Neural progenitor cell (in vitro differentiated cells): ENCODE data around the gene C2. TPM values are rescaled to one million over a fixed set of nuclear protein-coding genes. Genes with fewer than 3 reads are reported as not detected.

Experiments used
- DNase-seq: peaks from one replicate; pipeline ENCODE4 v3.0.0-alpha.2; 2016; ENCODE audit warnings: low spot score
- H2AFZ ChIP-seq: fragments of 200-600 bp; sonication (generic); replicated peaks from 2 replicates; pipeline ENCODE4 v1.6.1; 2016; ENCODE audit warnings: antibody characterized with exemption
- H3F3A ChIP-seq: fragments of 200-600 bp; sonication (generic); 2 replicates; pipeline ENCODE4 v1.6.1; 2016; ENCODE audit warnings: antibody characterized with exemption, low read depth
- H3K27ac ChIP-seq: fragments of 200-600 bp; sonication (generic); 2 replicates; pipeline ENCODE4 v1.5.1; 2016; ENCODE audit warnings: mild to moderate bottlenecking
- H3K27me3 ChIP-seq: fragments of 200-600 bp; sonication (generic); 2 replicates; pipeline ENCODE4 v1.6.1; 2016; ENCODE audit warnings: mild to moderate bottlenecking, moderate library complexity
- H3K36me3 ChIP-seq: fragments of 200-600 bp; sonication (generic); 2 replicates; pipeline ENCODE4 v1.5.1; 2016
- H3K4me1 ChIP-seq: fragments of 200-600 bp; sonication (generic); 2 replicates; pipeline ENCODE4 v1.6.1; 2016; ENCODE audit warnings: mixed run types
- H3K4me2 ChIP-seq: fragments of 200-600 bp; sonication (generic); 2 replicates; pipeline ENCODE4 v1.6.1; 2016
- H3K4me3 ChIP-seq: fragments of 200-600 bp; sonication (generic); 2 replicates; pipeline ENCODE4 v1.5.1; 2016
- H3K79me2 ChIP-seq: fragments of 200-600 bp; sonication (generic); 2 replicates; pipeline ENCODE4 v1.6.1; 2016; ENCODE audit warnings: low read depth
- H3K9ac ChIP-seq: fragments of 200-600 bp; sonication (generic); 2 replicates; pipeline ENCODE4 v1.6.1; 2016
- H3K9me3 ChIP-seq: fragments of 200-600 bp; sonication (generic); 2 replicates; pipeline ENCODE4 v1.5.1; 2016; ENCODE audit warnings: low read depth
- H4K20me1 ChIP-seq: fragments of 200-600 bp; sonication (generic); 2 replicates; pipeline ENCODE4 v1.6.1; 2016; ENCODE audit warnings: low read depth
- H3K27ac Mint-ChIP-seq: 3 replicates; pipeline ENCODE4 v1.8.0; 2021; ENCODE audit warnings: mixed read lengths
- H3K27me3 Mint-ChIP-seq: 2 replicates; pipeline ENCODE4 v1.8.0; 2022; ENCODE audit warnings: low read depth, mild to moderate bottlenecking, inconsistent platforms, moderate library complexity, mixed read lengths; ENCODE audit not compliant: insufficient read depth
- H3K36me3 Mint-ChIP-seq: 3 replicates; pipeline ENCODE4 v1.8.0; 2021; ENCODE audit warnings: mixed read lengths
- H3K4me1 Mint-ChIP-seq: 3 replicates; pipeline ENCODE4 v1.8.0; 2021; ENCODE audit warnings: mixed read lengths
- H3K4me3 Mint-ChIP-seq: 3 replicates; pipeline ENCODE4 v1.8.0; 2021; ENCODE audit warnings: mild to moderate bottlenecking, moderate library complexity, mixed read lengths
- H3K9me3 Mint-ChIP-seq: 3 replicates; pipeline ENCODE4 v1.8.0; 2020; ENCODE audit warnings: mixed read lengths
- EZH2 ChIP-seq: fragments of 200-600 bp; sonication (generic); IDR thresholded peaks from 2 replicates; pipeline ENCODE4 v1.6.1; 2017; ENCODE audit warnings: antibody characterized with exemption, mild to moderate bottlenecking, moderate library complexity
- EZH2phosphoT487 ChIP-seq: fragments of 200-600 bp; sonication (generic); IDR thresholded peaks from 2 replicates; pipeline ENCODE4 v1.6.1; 2017; ENCODE audit warnings: antibody characterized with exemption
- total RNA-seq: library from RNA; depleted of rRNA; stranded (reverse); fragments of >200 nt; gene quantifications from 2 replicates; pipeline ENCODE4 v1.2.3, GENCODE V29; 2015; ENCODE audit warnings: low replicate concordance
- TF ChIP-seq, protein P1 (sequence below): fragments of 200-600 bp; sonication (generic); IDR thresholded peaks from 2 replicates; pipeline ENCODE4 v1.5.1; 2017; ENCODE audit warnings: antibody characterized with exemption, mild to moderate bottlenecking

Gene C2
- total RNA-seq, 1 donor from 2014 or later: 1.1 TPM

DNA sequence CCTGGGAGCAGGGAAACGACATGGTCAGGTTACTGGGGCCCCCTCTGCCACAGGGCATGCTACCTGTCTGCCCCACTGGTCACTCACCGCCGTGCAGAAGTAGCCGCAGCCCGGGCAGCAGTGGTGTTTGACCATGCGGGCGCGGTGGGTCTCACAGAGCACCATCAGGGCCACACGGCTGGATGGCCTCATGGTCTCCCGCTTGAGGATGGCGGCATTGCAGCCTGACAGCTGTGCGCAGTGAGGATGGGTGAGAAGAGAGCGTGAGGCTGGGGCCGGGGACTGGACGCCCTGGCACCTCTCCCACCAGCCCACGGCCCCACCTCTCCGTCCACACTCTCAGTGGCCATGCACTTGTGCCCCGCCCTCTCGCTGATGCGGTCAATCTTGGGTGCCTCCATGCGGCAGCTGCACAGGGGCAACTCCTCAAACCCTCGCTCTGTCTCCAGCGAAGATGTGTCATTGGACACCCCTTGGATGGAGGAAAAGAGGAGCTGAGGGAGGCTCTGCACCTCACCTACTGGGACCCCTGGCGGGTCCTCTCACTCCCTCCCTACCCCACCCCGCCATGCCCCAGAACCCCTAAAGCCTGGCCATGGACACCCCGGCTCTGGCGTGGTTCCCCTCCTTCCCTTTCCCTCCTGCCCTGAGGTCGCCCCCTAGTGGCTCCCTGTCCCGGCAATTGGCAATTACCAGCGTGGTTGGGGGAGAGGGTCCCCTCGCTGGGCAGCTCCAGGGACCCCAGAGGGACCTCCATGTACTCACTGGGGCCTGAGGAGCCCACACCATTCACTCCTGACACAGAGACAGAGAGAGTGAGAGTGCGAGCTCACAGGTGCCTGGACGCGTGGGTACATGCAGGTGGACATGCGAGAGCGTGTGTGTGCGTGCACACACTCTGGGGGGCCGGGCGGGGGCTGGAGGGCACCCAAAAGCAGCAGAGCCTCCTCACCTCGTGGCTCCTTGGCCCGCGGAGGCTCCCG is 39.0 kb upstream of the C2 start:
- H3K27me3 Mint-ChIP-seq: peaks cover 2% of the 10 kb centered on the region
- peaks cover 5% of the 10 kb centered on the region for H4K20me1 ChIP-seq
- H3K27ac ChIP-seq: no peak overlapping the region
- H3K4me2 ChIP-seq: no peak overlapping the region
- H3K9me3 ChIP-seq: no peaks in the 10 kb centered on the region
- H3F3A ChIP-seq: peaks cover 7% of the 10 kb centered on the region
- H3K79me2 ChIP-seq: peaks cover 7% of the 10 kb centered on the region
- peak; percentile 66 for DNase-seq
- no peak overlapping the region for H3K4me3 Mint-ChIP-seq
- no peaks in the 10 kb centered on the region for H3K9me3 Mint-ChIP-seq
- peaks cover 2% of the 10 kb centered on the region for H3K4me1 Mint-ChIP-seq
- H3K4me1 ChIP-seq: no peaks in the 10 kb centered on the region
- H3K36me3 ChIP-seq: peaks cover 20% of the 10 kb centered on the region
- no peak overlapping the region for H3K27ac Mint-ChIP-seq
- H3K27me3 ChIP-seq: no peaks in the 10 kb centered on the region
- H3K36me3 Mint-ChIP-seq: peaks cover 42% of the 10 kb centered on the region
- TF ChIP-seq EZH2: no peak
- TF ChIP-seq, protein P1, sequence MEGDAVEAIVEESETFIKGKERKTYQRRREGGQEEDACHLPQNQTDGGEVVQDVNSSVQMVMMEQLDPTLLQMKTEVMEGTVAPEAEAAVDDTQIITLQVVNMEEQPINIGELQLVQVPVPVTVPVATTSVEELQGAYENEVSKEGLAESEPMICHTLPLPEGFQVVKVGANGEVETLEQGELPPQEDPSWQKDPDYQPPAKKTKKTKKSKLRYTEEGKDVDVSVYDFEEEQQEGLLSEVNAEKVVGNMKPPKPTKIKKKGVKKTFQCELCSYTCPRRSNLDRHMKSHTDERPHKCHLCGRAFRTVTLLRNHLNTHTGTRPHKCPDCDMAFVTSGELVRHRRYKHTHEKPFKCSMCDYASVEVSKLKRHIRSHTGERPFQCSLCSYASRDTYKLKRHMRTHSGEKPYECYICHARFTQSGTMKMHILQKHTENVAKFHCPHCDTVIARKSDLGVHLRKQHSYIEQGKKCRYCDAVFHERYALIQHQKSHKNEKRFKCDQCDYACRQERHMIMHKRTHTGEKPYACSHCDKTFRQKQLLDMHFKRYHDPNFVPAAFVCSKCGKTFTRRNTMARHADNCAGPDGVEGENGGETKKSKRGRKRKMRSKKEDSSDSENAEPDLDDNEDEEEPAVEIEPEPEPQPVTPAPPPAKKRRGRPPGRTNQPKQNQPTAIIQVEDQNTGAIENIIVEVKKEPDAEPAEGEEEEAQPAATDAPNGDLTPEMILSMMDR: peak; percentile 79
- no peak for TF ChIP-seq EZH2phosphoT487
- H3K9ac ChIP-seq: no peak overlapping the region
- no peak overlapping the region for H2AFZ ChIP-seq
- no peak overlapping the region for H3K4me3 ChIP-seq

DNA sequence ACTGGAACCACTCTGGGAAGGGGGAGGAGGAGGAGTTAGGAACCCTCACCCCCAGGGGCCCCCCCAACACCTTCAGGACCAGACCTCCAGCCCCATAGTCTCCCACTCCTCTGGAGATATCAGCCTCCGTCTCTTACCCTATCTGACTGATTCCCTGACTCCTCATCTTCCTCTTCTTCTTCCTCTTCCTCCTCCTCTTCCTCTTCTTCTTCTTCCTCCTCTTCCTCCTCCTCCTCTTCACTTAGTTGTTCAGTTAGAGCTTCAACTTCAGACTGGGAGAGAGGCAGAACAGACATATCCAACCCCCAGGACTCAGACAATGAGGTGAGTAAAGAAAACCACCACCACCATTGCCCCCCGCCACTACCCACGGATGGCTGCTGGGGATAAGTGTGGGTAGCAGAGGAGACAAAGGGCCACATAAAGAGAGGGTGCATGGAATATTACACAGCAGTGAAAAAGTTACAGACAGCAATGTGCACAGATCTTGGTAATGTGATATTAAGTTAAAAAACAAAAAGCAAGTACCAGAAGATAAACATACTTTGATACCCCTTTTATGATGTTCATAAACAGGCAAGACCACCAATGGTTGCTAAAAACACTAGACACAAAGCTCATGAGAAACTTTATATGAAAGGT is 38.1 kb upstream of the C2 start:
- H3K36me3 Mint-ChIP-seq: peaks cover 38% of the 10 kb centered on the region
- no peak for DNase-seq
- Histone ChIP-seq H3K36me3 (peaks cover 21% of the 10 kb centered on the region), H2AFZ (no peak overlapping the region), H3K4me1 (no peaks in the 10 kb centered on the region), H3K4me3 (no peak overlapping the region), H3F3A (peaks cover 8% of the 10 kb centered on the region), H3K27me3 (no peaks in the 10 kb centered on the region), H3K4me2 (no peak overlapping the region), H3K27ac (no peak overlapping the region), H4K20me1 (peaks cover 6% of the 10 kb centered on the region), H3K79me2 (peaks cover 8% of the 10 kb centered on the region), H3K9me3 (no peaks in the 10 kb centered on the region), H3K9ac (no peak overlapping the region)
- no peak overlapping the region for H3K27ac Mint-ChIP-seq
- no peak overlapping the region for H3K4me3 Mint-ChIP-seq
- no peaks in the 10 kb centered on the region for H3K9me3 Mint-ChIP-seq
- no peak for TF ChIP-seq EZH2
- TF ChIP-seq, protein P1: no peak
- no peak for TF ChIP-seq EZH2phosphoT487
- H3K27me3 Mint-ChIP-seq: peaks cover 2% of the 10 kb centered on the region
- H3K4me1 Mint-ChIP-seq: peaks cover 3% of the 10 kb centered on the region

- H3K27ac ChIP-seq: no peak overlapping the region
- H3K36me3 ChIP-seq: peaks cover 34% of the 10 kb centered on the region
- H3K4me3 ChIP-seq: no peak overlapping the region
- H2AFZ ChIP-seq: no peak overlapping the region
- Mint-ChIP-seq H3K9me3 (no peaks in the 10 kb centered on the region), H3K4me3 (no peak overlapping the region), H3K36me3 (peaks cover 31% of the 10 kb centered on the region), H3K4me1 (peaks cover 15% of the 10 kb centered on the region), H3K27ac (no peak overlapping the region), H3K27me3 (peaks cover 2% of the 10 kb centered on the region)
- no peak overlapping the region for H3K4me2 ChIP-seq
- no peak overlapping the region for H3K9ac ChIP-seq
- H3K79me2 ChIP-seq: peaks cover 37% of the 10 kb centered on the region
- peaks cover 23% of the 10 kb centered on the region for H4K20me1 ChIP-seq
- H3F3A ChIP-seq: peaks cover 22% of the 10 kb centered on the region
- peaks cover 6% of the 10 kb centered on the region for H3K4me1 ChIP-seq
- TF ChIP-seq EZH2phosphoT487 (no peak), EZH2 (no peak)
- TF ChIP-seq, protein P1: no peak
- DNase-seq: no peak
- no peaks in the 10 kb centered on the region for H3K27me3 ChIP-seq
- H3K9me3 ChIP-seq: no peaks in the 10 kb centered on the region
Observed at GRCh38 chr6:31892821-31893220, 34.7 kb upstream of the C2 start.
